RWPE2 (cell line): Measurements from ENCODE around the gene RBMS3.

ENCODE experiments used
- ATAC-seq: fragments of 200-7000 bp; cut with Tn5 transposase; 3 replicates; pipeline ENCODE4 v1.9.1; 2021; ENCODE audit warnings: low read depth
- DNase-seq: peaks from one replicate; pipeline ENCODE4 v3.0.0-alpha.2; 2020; ENCODE audit warnings: low spot score
- H3K27ac ChIP-seq: fragments of 450-650 bp; 2 replicates; pipeline ENCODE4 v1.5.1; 2017; ENCODE audit warnings: mild to moderate bottlenecking; ENCODE audit not compliant: poor library complexity, severe bottlenecking
- H3K27me3 ChIP-seq: fragments of 250-450 bp; sonication (Bioruptor Pico); 2 replicates; pipeline ENCODE4 v1.5.1; 2021; ENCODE audit warnings: mild to moderate bottlenecking, moderate library complexity; ENCODE audit not compliant: insufficient read depth, poor library complexity, severe bottlenecking
- H3K36me3 ChIP-seq: fragments of 250-450 bp; sonication (Bioruptor Pico); 2 replicates; pipeline ENCODE4 v1.5.1; 2020; ENCODE audit warnings: low read depth, mild to moderate bottlenecking, moderate library complexity
- H3K4me1 ChIP-seq: fragments of 250-450 bp; sonication (Bioruptor Pico); 2 replicates; pipeline ENCODE4 v1.5.1; 2021; ENCODE audit warnings: mild to moderate bottlenecking, moderate library complexity; ENCODE audit not compliant: insufficient read depth, poor library complexity, severe bottlenecking
- H3K4me3 ChIP-seq: fragments of 250-450 bp; sonication (Bioruptor Pico); 2 replicates; pipeline ENCODE4 v1.5.1; 2021; ENCODE audit warnings: mild to moderate bottlenecking, moderate library complexity; ENCODE audit not compliant: severe bottlenecking
- H3K9me3 ChIP-seq: fragments of 250-450 bp; sonication (Bioruptor Pico); 2 replicates; pipeline ENCODE4 v1.5.1; 2021; ENCODE audit warnings: mild to moderate bottlenecking, moderate library complexity; ENCODE audit not compliant: severe bottlenecking
- TF ChIP-seq, protein P1 (sequence below): fragments of 450-650 bp; IDR thresholded peaks from one replicate; pipeline ENCODE4 v1.5.1; 2017; ENCODE audit warnings: mild to moderate bottlenecking, moderate library complexity; ENCODE audit not compliant: poor library complexity, severe bottlenecking

Gene RBMS3

DNA sequence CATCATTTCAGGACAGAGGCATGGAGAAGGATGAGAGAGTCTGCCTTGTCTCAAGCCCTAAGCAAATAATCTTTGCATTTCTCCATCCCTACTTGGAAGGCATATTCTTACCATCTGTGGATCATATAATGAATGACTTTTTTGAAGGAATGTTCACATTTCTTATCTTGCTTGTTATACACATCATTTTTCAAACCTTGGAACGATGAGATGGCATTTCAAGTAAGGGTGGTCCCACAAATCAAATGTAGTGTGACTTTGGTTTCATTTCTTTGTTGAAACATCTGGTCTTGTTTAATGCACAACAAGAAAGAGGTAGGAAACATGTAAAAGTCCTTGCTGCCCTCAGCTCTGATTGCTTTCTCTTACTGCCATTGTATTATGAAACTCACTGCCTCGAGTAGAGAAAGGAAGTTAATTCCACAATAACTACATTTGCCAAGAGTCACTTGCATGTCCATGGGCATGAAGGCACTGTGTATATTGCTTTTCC, 32.1 kb downstream of the RBMS3 start:
- no peaks in the 10 kb centered on the region for H3K27me3 ChIP-seq
- ATAC-seq (no peak), DNase-seq (no peak)
- TF ChIP-seq, protein P1, sequence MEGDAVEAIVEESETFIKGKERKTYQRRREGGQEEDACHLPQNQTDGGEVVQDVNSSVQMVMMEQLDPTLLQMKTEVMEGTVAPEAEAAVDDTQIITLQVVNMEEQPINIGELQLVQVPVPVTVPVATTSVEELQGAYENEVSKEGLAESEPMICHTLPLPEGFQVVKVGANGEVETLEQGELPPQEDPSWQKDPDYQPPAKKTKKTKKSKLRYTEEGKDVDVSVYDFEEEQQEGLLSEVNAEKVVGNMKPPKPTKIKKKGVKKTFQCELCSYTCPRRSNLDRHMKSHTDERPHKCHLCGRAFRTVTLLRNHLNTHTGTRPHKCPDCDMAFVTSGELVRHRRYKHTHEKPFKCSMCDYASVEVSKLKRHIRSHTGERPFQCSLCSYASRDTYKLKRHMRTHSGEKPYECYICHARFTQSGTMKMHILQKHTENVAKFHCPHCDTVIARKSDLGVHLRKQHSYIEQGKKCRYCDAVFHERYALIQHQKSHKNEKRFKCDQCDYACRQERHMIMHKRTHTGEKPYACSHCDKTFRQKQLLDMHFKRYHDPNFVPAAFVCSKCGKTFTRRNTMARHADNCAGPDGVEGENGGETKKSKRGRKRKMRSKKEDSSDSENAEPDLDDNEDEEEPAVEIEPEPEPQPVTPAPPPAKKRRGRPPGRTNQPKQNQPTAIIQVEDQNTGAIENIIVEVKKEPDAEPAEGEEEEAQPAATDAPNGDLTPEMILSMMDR = no peak
- no peak overlapping the region for H3K4me3 ChIP-seq
- H3K27ac ChIP-seq = no peak overlapping the region
- H3K4me1 ChIP-seq = peaks cover 8% of the 10 kb centered on the region
- no peaks in the 10 kb centered on the region for H3K36me3 ChIP-seq
- no peaks in the 10 kb centered on the region for H3K9me3 ChIP-seq

DNA sequence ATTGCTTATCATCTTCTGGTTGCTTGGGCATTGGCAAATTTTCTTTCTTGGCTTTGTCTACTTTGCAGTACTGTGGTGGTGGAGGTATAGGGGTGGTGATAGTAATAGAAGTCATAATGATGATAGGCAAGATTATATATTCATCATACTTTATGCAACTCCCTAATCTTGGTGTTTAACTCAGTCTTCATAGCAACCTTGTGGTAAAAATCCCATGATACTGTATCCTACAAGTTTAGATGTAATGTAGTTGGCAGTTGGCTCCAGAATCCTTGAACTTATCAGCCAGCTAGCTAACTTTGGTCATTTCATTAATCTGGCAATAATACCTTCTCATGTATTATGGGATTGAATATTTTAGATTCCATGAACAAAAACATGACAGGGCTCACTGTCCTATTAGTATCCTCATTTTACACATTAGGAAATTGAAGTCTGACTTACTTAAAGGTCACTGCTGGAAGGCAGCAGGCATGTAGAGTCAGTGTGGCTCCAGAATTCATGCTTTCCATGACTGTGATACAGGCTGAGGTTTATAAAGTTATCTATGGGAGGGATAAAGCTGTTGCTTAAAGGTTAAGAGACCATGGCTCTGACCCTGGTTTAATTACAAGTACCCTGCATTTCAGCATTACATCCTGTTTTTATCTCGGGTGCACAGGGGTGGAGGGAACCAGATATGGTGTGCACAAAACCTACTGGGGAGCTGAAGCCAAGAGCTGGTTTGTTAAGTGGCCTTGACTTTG, 33.3 kb downstream of the RBMS3 start:
- Histone ChIP-seq H3K36me3 (no peaks in the 10 kb centered on the region), H3K27me3 (no peaks in the 10 kb centered on the region), H3K27ac (no peak overlapping the region), H3K4me3 (no peak overlapping the region), H3K4me1 (peaks cover 9% of the 10 kb centered on the region), H3K9me3 (no peaks in the 10 kb centered on the region)
- ATAC-seq (no peak), DNase-seq (no peak)
- TF ChIP-seq, protein P1 = no peak

DNA sequence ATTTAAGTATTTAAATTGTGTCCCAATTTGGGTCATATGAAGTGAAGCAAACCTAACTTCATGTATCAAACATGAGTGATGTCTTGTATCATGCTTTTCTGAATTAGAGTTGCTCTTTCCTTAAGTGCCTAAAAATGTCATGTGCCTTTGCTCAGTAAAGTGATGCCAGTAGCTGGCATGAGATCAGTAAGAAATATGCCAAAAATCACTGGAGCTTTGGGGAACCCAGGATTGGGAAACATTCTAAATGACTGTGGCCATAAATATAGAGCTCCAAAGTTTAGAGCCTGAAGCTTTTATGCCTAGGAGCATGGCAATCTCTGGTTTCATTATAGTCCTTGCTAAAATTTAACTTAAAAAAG, 33.8 kb downstream of the RBMS3 start:
- Histone ChIP-seq H3K4me1 (peaks cover 14% of the 10 kb centered on the region), H3K4me3 (no peak overlapping the region), H3K27ac (no peak overlapping the region), H3K9me3 (no peaks in the 10 kb centered on the region), H3K27me3 (no peaks in the 10 kb centered on the region), H3K36me3 (no peaks in the 10 kb centered on the region)
- TF ChIP-seq, protein P1 = no peak
- no peak for DNase-seq
- ATAC-seq = no peak

DNA sequence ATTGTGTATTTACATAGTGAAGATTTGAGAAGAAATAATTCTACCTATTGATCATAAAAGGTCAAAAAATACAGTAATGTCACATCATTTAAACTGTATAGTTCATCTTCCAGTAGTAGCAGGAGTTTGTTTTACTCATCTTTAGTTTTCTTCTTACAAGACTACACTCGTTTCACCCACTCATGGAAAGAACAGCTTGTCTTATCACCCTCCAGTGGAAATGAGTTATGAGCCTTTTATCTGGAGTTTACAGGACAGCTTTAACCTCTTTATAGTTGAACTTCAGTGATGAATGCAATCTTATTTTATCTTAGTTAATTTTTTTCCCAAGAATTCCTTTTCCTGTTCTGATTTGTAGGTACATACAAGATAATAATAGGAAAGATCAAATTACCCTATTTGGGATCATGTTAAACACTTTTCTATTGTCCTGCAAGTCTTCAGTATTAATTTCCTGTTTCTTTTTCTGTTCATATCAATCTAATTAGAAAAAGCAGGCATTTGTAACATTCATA, 36.8 kb downstream of the RBMS3 start:
- Histone ChIP-seq H3K4me1 (peaks cover 20% of the 10 kb centered on the region), H3K36me3 (no peaks in the 10 kb centered on the region), H3K27ac (no peak overlapping the region), H3K4me3 (no peak overlapping the region), H3K9me3 (no peaks in the 10 kb centered on the region), H3K27me3 (no peaks in the 10 kb centered on the region)
- TF ChIP-seq, protein P1 = no peak
- ATAC-seq (no peak), DNase-seq (no peak)

DNA sequence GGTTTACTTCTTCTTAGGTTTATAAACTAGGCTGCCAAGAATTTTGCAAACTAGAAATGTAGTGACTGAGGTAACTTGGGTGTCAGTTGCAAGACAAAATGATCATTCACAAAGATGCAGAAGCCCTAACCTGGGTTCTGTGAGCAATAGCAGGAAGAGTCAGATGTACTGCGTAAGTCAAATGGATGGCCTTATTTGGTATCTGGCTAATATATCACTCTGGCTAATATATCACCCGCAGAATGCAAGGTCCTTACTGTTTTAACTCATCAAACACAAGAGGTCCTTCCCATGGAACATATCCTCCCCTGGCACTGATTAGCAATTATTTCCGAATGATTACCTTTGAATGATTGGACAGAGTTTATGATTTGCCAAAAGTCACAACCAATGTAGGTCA, 37.4 kb downstream of the RBMS3 start:
- no peak overlapping the region for H3K27ac ChIP-seq
- H3K9me3 ChIP-seq = no peaks in the 10 kb centered on the region
- ATAC-seq = no peak
- no peak for DNase-seq
- H3K27me3 ChIP-seq = no peaks in the 10 kb centered on the region
- TF ChIP-seq, protein P1 = no peak
- no peak overlapping the region for H3K4me3 ChIP-seq
- no peaks in the 10 kb centered on the region for H3K36me3 ChIP-seq
- peaks cover 20% of the 10 kb centered on the region for H3K4me1 ChIP-seq
